Vagina (tissue), 2 donors: ENCODE results near the gene WTIP. TPM values are rescaled to one million over a fixed set of nuclear protein-coding genes. Genes with fewer than 3 reads are reported as not detected.

Experiments used
- DNase-seq, 2 donors: peaks; one replicate each; pipeline ENCODE4 v3.0.0-alpha.2; 2017; ENCODE audit errors: extremely low spot score in 2 of 2
- H3K27ac ChIP-seq: fragments of 200-600 bp; sonication (generic); one replicate; pipeline ENCODE4 v1.5.1; 2019
- H3K27me3 ChIP-seq: fragments of 200-600 bp; sonication (generic); one replicate; pipeline ENCODE4 v1.5.1; 2019
- H3K36me3 ChIP-seq, 2 donors: fragments of 200-600 bp; sonication (generic); one replicate each; pipeline ENCODE4 v1.5.1; 2017 to 2019
- H3K4me1 ChIP-seq: fragments of 200-600 bp; sonication (generic); one replicate; pipeline ENCODE4 v1.5.1; 2019
- H3K4me3 ChIP-seq, 2 donors: fragments of 200-600 bp; sonication (generic); 1 replicate in 1 of 2; 2 replicates in 1 of 2; pipeline ENCODE4 v1.5.1; 2016 to 2019
- H3K9me3 ChIP-seq: fragments of 200-600 bp; sonication (generic); one replicate; pipeline ENCODE4 v1.5.1; 2019
- CTCF ChIP-seq, 3 experiments: fragments of 450-650 bp in 2 of 3; fragments of 200-600 bp in 1 of 3; sonication (generic) in 1 of 3; IDR thresholded peaks; one replicate each; pipeline ENCODE4 v1.5.1; 2017 to 2019; ENCODE audit warnings: antibody characterized with exemption in 3 of 3, mild to moderate bottlenecking in 2 of 3, moderate library complexity in 2 of 3
- POLR2A ChIP-seq, 2 donors: fragments of 450-650 bp; IDR thresholded peaks; one replicate each; pipeline ENCODE4 v1.6.1; 2017; ENCODE audit warnings: antibody characterized with exemption in 2 of 2, mild to moderate bottlenecking in 2 of 2, moderate library complexity in 2 of 2
- POLR2AphosphoS5 ChIP-seq, 2 donors: sonication (generic); formaldehyde crosslinking; IDR thresholded peaks; one replicate each; pipeline ENCODE4 v1.9.0; 2017; ENCODE audit warnings: antibody characterized with exemption in 2 of 2, mild to moderate bottlenecking in 2 of 2, low read depth in 1 of 2; ENCODE audit not compliant: insufficient read depth in 1 of 2
- intact Hi-C: fragments of 100-400 bp; cut with DNase I; formaldehyde crosslinking; loops from one replicate; pipeline ENCODE4 v1.15.1; 2023
- total RNA-seq: library from RNA; depleted of rRNA; stranded (reverse); fragments of >200 nt; gene quantifications from one replicate; pipeline ENCODE4 v1.2.3, GENCODE V29; 2016

The WTIP gene
- total RNA-seq, 1 donor from 2014 or later, result 7.6 TPM

DNA sequence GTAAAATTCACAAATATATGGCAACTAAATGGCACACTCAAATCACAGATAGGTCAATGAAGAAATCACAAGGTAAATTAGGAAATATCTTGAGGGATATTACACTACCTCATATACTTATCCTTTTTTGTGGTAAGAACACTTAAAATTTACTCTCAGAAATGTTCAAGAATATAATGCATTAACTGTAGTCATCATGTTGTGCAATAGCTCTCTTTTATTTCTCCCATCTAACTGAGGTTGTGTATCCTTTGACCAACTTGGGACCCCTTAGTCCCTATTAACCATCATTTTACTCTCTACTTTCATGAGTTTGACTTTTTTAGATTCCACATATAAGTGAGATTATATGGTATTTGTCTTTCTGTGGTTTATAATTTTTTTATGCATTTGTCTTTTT lies 52.6 kb downstream of the WTIP start:
- no peaks in the 10 kb centered on the region for H3K27me3 ChIP-seq
- intact Hi-C loops, result no loop called here
- no peak overlapping the region for H3K4me3 ChIP-seq
- no peaks in the 10 kb centered on the region for H3K9me3 ChIP-seq
- H3K27ac ChIP-seq, result no peak overlapping the region
- no peak for DNase-seq
- TF ChIP-seq CTCF (IDR thresholded peaks at IDR 0.05) (no peak), POLR2A (IDR thresholded peaks at IDR 0.05) (no peak), POLR2AphosphoS5 (IDR thresholded peaks at IDR 0.05; ENCODE audit: insufficient read depth in 1 of 2, low read depth in 1 of 2) (no peak)
- H3K36me3 ChIP-seq, result no peaks in the 10 kb centered on the region
- H3K4me1 ChIP-seq, result no peaks in the 10 kb centered on the region

DNA sequence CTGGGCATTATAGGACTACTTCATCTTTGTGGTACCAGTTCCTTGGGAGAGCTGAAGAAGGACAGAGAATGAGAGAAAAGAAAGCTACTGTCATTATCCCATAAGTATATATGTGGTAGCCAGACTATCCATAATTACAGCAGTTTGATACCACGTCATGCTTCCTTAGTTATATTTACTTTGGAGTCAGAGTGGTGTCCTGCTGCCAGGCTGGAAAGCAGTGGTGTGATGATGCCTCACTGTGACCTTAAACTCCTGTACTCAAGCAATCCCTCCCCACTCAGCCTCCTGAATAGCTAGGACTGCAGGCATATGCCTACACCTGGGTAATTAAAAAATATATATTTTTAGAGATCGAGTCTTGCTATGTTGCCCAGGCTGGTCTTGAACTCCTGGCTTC lies 57.8 kb downstream of the WTIP start:
- no peaks in the 10 kb centered on the region for H3K36me3 ChIP-seq
- intact Hi-C loops, result no loop called here
- TF ChIP-seq POLR2A (IDR thresholded peaks at IDR 0.05), result no peak
- no peak for TF ChIP-seq POLR2AphosphoS5 (IDR thresholded peaks at IDR 0.05; ENCODE audit: insufficient read depth in 1 of 2, low read depth in 1 of 2)
- no peak for TF ChIP-seq CTCF (IDR thresholded peaks at IDR 0.05)
- DNase-seq, result no peak
- no peak overlapping the region for H3K27ac ChIP-seq
- H3K27me3 ChIP-seq, result no peaks in the 10 kb centered on the region
- H3K4me3 ChIP-seq, result no peak overlapping the region
- H3K4me1 ChIP-seq, result no peaks in the 10 kb centered on the region
- H3K9me3 ChIP-seq, result no peaks in the 10 kb centered on the region

- intact Hi-C loops, result no loop called here
- Histone ChIP-seq H3K4me3 (no peak overlapping the region), H3K27me3 (no peaks in the 10 kb centered on the region), H3K27ac (no peak overlapping the region), H3K9me3 (no peaks in the 10 kb centered on the region), H3K36me3 (no peaks in the 10 kb centered on the region), H3K4me1 (no peaks in the 10 kb centered on the region)
- TF ChIP-seq POLR2AphosphoS5 (IDR thresholded peaks at IDR 0.05; ENCODE audit: insufficient read depth in 1 of 2, low read depth in 1 of 2) (no peak), POLR2A (IDR thresholded peaks at IDR 0.05) (no peak), CTCF (IDR thresholded peaks at IDR 0.05) (no peak)
- no peak for DNase-seq
These were observed 59.4 kb downstream of the WTIP start for GRCh38 chr19:34540811-34541557.

DNA sequence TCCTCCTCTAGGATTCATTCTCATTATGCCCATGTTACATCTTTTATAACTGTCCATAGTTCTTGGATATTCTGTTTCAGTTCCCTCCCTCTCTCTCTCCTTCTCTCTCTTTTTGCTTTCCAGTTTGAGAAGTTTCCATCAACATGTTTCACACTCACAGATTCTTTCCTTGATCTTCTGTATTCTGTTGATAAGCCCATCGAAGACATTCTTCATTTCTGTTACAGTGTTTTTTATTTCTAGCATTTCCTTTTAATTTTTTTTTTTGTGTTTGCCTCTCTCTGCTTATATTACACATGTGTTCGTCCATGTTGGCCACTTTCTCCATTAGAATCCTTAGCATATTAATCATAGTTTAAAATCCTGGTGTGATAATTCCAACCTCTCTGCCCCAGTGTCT lies 68.3 kb downstream of the WTIP start:
- intact Hi-C loops, result no loop called here
- Histone ChIP-seq H3K27ac (no peak overlapping the region), H3K9me3 (no peaks in the 10 kb centered on the region), H3K4me1 (no peaks in the 10 kb centered on the region), H3K36me3 (no peaks in the 10 kb centered on the region), H3K4me3 (no peak overlapping the region), H3K27me3 (no peaks in the 10 kb centered on the region)
- DNase-seq, result no peak
- TF ChIP-seq CTCF (IDR thresholded peaks at IDR 0.05), result no peak
- no peak for TF ChIP-seq POLR2A (IDR thresholded peaks at IDR 0.05)
- TF ChIP-seq POLR2AphosphoS5 (IDR thresholded peaks at IDR 0.05; ENCODE audit: insufficient read depth in 1 of 2, low read depth in 1 of 2), result no peak

GRCh38 chr19:34555447-34555846 lies 73.9 kb downstream of the WTIP start:
- H3K27me3 ChIP-seq, result no peaks in the 10 kb centered on the region
- DNase-seq, result no peak
- no peaks in the 10 kb centered on the region for H3K4me1 ChIP-seq
- H3K4me3 ChIP-seq, result no peak overlapping the region
- intact Hi-C loops, result no loop called here
- no peak for TF ChIP-seq POLR2A (IDR thresholded peaks at IDR 0.05)
- TF ChIP-seq CTCF (IDR thresholded peaks at IDR 0.05), result no peak
- no peak for TF ChIP-seq POLR2AphosphoS5 (IDR thresholded peaks at IDR 0.05; ENCODE audit: insufficient read depth in 1 of 2, low read depth in 1 of 2)
- no peaks in the 10 kb centered on the region for H3K36me3 ChIP-seq
- no peak overlapping the region for H3K27ac ChIP-seq
- no peaks in the 10 kb centered on the region for H3K9me3 ChIP-seq
